ENCODE results near the gene POLR3B. TPM values are rescaled to one million over a fixed set of nuclear protein-coding genes. Genes with fewer than 3 reads are reported as not detected.
"Not testable (repeated sequence)": the region's sequence is repeated elsewhere in the genome, so short reads cannot be mapped to it uniquely, and the experiment has no call there.

Gene POLR3B
- total RNA-seq, 2 donors from 2014 or later, result 9.1 to 9.2 TPM

- Histone ChIP-seq H3K4me1 (peaks cover 29% of the 10 kb centered on the region), H3K27me3 (no peaks in the 10 kb centered on the region), H3K4me3 (no peak overlapping the region), H3K27ac (no peak overlapping the region), H3K36me3 (replicated peaks in 1 of 2; ENCODE audit: insufficient read depth in 1 of 2, low read depth in 2 of 2) (peaks cover 0 to 5% of the 10 kb centered on the region in 2 donors), H3K9me3 (no peaks in the 10 kb centered on the region)
- ATAC-seq, result no peak
- intact Hi-C loops (cut with DNase I), result no loop called here
- no peak for DNase-seq
- 85 to 86% methylated on average over 4 of the region's 4 CpGs for WGBS, 2 donors
- TF ChIP-seq, protein P1, sequence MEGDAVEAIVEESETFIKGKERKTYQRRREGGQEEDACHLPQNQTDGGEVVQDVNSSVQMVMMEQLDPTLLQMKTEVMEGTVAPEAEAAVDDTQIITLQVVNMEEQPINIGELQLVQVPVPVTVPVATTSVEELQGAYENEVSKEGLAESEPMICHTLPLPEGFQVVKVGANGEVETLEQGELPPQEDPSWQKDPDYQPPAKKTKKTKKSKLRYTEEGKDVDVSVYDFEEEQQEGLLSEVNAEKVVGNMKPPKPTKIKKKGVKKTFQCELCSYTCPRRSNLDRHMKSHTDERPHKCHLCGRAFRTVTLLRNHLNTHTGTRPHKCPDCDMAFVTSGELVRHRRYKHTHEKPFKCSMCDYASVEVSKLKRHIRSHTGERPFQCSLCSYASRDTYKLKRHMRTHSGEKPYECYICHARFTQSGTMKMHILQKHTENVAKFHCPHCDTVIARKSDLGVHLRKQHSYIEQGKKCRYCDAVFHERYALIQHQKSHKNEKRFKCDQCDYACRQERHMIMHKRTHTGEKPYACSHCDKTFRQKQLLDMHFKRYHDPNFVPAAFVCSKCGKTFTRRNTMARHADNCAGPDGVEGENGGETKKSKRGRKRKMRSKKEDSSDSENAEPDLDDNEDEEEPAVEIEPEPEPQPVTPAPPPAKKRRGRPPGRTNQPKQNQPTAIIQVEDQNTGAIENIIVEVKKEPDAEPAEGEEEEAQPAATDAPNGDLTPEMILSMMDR (IDR thresholded peaks at IDR 0.05), result no peak
- no peak for TF ChIP-seq POLR2A (IDR thresholded peaks at IDR 0.05)
Observed at GRCh38 chr12:106362971-106363370, 5.4 kb downstream of the POLR3B start.

DNA sequence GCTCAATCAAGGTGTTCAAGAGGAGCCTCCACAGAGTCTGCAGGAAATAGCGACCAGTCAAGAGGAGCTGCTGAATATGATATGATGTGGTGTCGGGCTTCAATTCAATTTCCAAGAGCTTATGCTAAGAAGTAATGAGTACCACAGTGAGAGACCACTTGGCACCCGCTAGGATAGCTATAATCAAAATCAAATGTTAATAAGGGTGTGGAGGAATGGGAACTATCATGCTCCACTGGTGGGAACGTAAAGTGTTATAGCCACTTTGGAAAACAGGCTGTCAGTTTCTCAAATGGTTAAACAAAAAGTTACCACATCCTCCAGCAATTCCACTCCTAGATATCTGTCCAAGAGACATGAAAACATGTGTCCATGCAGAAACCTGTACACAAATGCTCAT, 6.7 kb downstream of the POLR3B start:
- TF ChIP-seq, protein P1 (IDR thresholded peaks at IDR 0.05), result no peak
- no peak for TF ChIP-seq POLR2A (IDR thresholded peaks at IDR 0.05)
- Histone ChIP-seq H3K27me3 (no peaks in the 10 kb centered on the region), H3K9me3 (no peaks in the 10 kb centered on the region), H3K4me1 (peaks cover 22% of the 10 kb centered on the region), H3K27ac (no peak overlapping the region), H3K36me3 (replicated peaks in 1 of 2; ENCODE audit: insufficient read depth in 1 of 2, low read depth in 2 of 2) (peaks cover 0 to 7% of the 10 kb centered on the region in 2 donors), H3K4me3 (no peak overlapping the region)
- 92 to 100% methylated on average over 4 of the region's 4 CpGs for WGBS, 2 donors
- ATAC-seq, result no peak
- intact Hi-C loops (cut with DNase I), result no loop called here
- DNase-seq, result no peak

DNA sequence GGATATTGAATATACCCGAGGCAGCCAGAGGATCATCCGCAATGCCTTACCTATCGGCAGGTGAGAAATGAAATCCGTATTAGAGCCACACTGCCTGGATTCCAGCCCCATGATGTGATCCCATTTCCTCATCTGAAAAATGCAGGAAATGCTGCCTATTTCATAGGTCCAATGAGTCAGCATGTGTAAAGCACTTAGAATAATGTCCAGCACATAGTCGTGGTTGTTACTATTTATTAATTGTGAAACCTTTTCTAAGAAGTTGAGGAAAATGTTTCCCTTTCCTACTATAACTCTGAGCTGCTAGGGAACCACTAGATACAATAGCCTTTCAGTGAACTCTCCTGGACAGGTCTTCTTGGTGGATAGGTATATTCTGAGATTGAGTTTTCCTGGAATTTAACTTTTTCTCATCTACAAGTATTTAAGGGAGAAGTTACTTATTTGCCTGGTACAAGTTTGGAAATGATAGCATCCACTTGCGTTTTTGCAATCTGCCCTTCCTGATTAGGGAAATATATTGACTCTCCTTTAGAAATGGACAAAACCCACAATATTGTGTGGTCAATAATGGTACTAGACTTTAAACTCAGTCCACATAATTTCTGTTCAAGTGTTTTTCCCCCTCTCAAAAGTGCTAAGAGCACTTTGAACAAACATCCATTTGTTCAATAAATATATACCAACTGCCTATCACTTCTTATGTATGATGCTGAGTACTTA, 12.2 kb downstream of the POLR3B start:
- TF ChIP-seq, protein P1 (IDR thresholded peaks at IDR 0.05), result no peak
- no peak for TF ChIP-seq POLR2A (IDR thresholded peaks at IDR 0.05)
- no peak for DNase-seq
- H3K9me3 ChIP-seq, result no peaks in the 10 kb centered on the region
- ATAC-seq, result no peak
- H3K4me3 ChIP-seq, result no peak overlapping the region
- intact Hi-C loops (cut with DNase I), result no loop called here
- H3K27ac ChIP-seq, result no peak overlapping the region
- H3K4me1 ChIP-seq, result no peaks in the 10 kb centered on the region
- WGBS, 2 donors, result 76 to 81% methylated on average over 6 of the region's 6 CpGs
- H3K36me3 ChIP-seq (replicated peaks in 1 of 2; ENCODE audit: insufficient read depth in 1 of 2, low read depth in 2 of 2), result peaks cover 4 to 11% of the 10 kb centered on the region in 2 donors
- no peaks in the 10 kb centered on the region for H3K27me3 ChIP-seq

DNA sequence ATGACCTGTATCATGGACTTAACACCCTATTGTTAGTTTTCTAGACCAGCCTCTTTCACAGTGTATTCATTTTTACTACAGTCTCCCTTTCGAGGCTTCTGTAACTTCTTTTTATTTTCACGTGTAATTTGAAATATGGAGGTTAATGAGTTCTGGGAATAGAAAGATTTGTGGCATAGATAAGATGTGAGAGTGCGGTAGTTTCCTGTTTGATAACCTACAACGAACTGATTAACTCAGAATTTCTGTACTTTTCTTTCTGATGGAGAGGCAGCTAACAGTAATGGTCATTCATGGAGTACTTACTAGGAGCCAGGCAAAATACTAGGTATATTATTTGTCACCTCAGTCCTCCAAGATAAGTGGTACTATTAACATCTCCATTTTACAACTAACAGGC, 21.2 kb downstream of the POLR3B start:
- TF ChIP-seq POLR2A (IDR thresholded peaks at IDR 0.05), result no peak
- TF ChIP-seq, protein P1 (IDR thresholded peaks at IDR 0.05), result no peak
- H3K36me3 ChIP-seq (replicated peaks in 1 of 2; ENCODE audit: insufficient read depth in 1 of 2, low read depth in 2 of 2), result peaks cover 0 to 12% of the 10 kb centered on the region in 2 donors

DNA sequence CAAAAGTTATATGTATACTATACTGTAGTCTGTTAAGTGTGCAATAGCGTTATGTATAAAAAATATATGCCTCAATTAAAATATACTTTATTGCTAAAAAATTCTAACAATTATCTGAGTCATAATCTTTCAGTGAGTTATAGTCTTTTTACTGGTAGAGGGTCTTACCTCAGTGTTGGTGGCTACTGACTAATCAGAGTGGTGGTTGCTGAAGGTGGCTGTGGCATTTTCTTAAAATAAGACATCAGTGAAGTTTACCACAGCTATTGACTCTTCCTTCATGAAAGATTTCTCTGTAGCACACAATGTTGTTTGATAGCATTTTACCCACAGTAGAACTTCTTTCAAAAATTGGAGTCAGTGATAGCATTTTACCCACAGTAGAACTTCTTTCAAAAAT, 23.4 kb downstream of the POLR3B start:
- TF ChIP-seq POLR2A (IDR thresholded peaks at IDR 0.05), result no peak
- TF ChIP-seq, protein P1 (IDR thresholded peaks at IDR 0.05), result no peak
- Histone ChIP-seq H3K9me3 (no peaks in the 10 kb centered on the region), H3K27me3 (no peaks in the 10 kb centered on the region), H3K4me3 (no peak overlapping the region), H3K27ac (no peak overlapping the region), H3K36me3 (replicated peaks in 1 of 2; ENCODE audit: insufficient read depth in 1 of 2, low read depth in 2 of 2) (peaks cover 0 to 11% of the 10 kb centered on the region in 2 donors), H3K4me1 (no peaks in the 10 kb centered on the region)
- intact Hi-C loops (cut with DNase I), result loop anchor here (10.0 kb wide), 1 partner anchor 534 kb away; no protein-coding TSS in a partner anchor
- WGBS, 2 donors, result 93 to 95% methylated on average over 1 of the region's 1 CpG
- DNase-seq (no peak), ATAC-seq (no peak)

More for the DNA sequence above, 21.2 kb downstream of the POLR3B start:
- H3K9me3 ChIP-seq, result no peaks in the 10 kb centered on the region
- 66 to 73% methylated on average over 4 of the region's 4 CpGs for WGBS, 2 donors
- ATAC-seq (no peak), DNase-seq (no peak)
- H3K4me3 ChIP-seq, result no peak overlapping the region
- H3K27ac ChIP-seq, result no peak overlapping the region
- no peaks in the 10 kb centered on the region for H3K27me3 ChIP-seq
- intact Hi-C loops (cut with DNase I), result no loop called here
- H3K4me1 ChIP-seq, result no peaks in the 10 kb centered on the region

GRCh38 chr12:106381866-106382265, 24.3 kb downstream of the POLR3B start:
- H3K27me3 ChIP-seq; H3K4me1 ChIP-seq; ATAC-seq; H3K36me3 ChIP-seq (replicated peaks in 1 of 2; ENCODE audit: insufficient read depth in 1 of 2, low read depth in 2 of 2); DNase-seq; H3K27ac ChIP-seq; H3K4me3 ChIP-seq; H3K9me3 ChIP-seq: not testable (repeated sequence)
- WGBS, 2 donors, result 81% methylated on average over 4 of the region's 4 CpGs
- intact Hi-C loops (cut with DNase I), result loop anchor here (10.0 kb wide), 1 partner anchor 533 kb away; no protein-coding TSS in a partner anchor
